PC-9 (cell line): ENCODE measurements around the gene ACSM6.
"Not testable (repeated sequence)": the region's sequence is repeated elsewhere in the genome, so short reads cannot be mapped to it uniquely, and the experiment has no call there.

ENCODE experiments used
- CTCF ChIP-seq: fragments of 200-600 bp; sonication (generic); conservative IDR thresholded peaks from 2 replicates; pipeline ENCODE4 v1.6.1; 2017; ENCODE audit warnings: mixed run types, antibody characterized with exemption, mild to moderate bottlenecking, moderate library complexity
- EZH2 ChIP-seq: fragments of 200-600 bp; sonication (generic); IDR thresholded peaks from 2 replicates; pipeline ENCODE4 v1.8.0; 2017; ENCODE audit warnings: antibody characterized with exemption, low read depth

- not testable (repeated sequence) for TF ChIP-seq CTCF, EZH2
Observed at GRCh38 chr10:95202865-95203264, 8.8 kb downstream of the ACSM6 start.
